Ishikawa (cell line): Measurements from ENCODE around the gene AGL.

Experiments
- EGR1 ChIP-seq: IDR thresholded peaks from 2 replicates; pipeline ENCODE4 v1.6.1; 2012
- EP300 ChIP-seq: IDR thresholded peaks from 2 replicates; pipeline ENCODE4 v1.6.1; 2012; ENCODE audit warnings: borderline replicate concordance
- TAF1 ChIP-seq: IDR thresholded peaks from 2 replicates; pipeline ENCODE4 v1.6.1; 2012; ENCODE audit warnings: low read depth, mild to moderate bottlenecking
- YY1 ChIP-seq: IDR thresholded peaks from 2 replicates; pipeline ENCODE4 v1.6.1; 2012; ENCODE audit warnings: low read depth
- TF ChIP-seq, protein P1 (sequence below): IDR thresholded peaks from 2 replicates; pipeline ENCODE4 v1.6.1; 2012

DNA sequence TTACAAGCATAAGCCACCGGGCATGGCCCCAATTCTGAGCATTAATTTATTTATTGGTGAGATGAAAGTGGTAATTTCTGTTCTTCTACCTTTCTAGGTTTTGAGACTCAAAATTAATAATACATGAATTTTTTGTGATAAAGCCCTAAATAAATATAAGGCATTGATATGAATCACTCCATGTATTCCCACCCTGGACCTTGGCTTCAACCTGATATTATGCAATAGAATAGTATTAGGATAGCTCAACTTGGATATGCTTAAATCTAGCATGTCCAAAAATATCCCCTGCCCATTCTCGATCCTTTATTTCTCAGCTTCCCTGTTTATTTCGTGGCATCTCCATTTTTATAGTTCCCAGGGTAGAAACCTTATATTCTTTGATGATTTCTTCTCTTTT lies 2.5 kb downstream of the AGL start:
- TF ChIP-seq EP300 (no peak), TAF1 (no peak), YY1 (no peak), EGR1 (no peak)
- TF ChIP-seq, protein P1, sequence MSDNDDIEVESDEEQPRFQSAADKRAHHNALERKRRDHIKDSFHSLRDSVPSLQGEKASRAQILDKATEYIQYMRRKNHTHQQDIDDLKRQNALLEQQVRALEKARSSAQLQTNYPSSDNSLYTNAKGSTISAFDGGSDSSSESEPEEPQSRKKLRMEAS = no peak
